OCI-LY1 (cell line): ENCODE data around the gene SLC2A4.

ENCODE experiments used
- H2AFZ ChIP-seq: fragments of 200-600 bp; sonication (generic), shearing (Covaris generic); 2 replicates; pipeline ENCODE4 v1.6.0; 2014; ENCODE audit warnings: antibody characterized with exemption, mild to moderate bottlenecking, low read length
- H3F3A ChIP-seq: fragments of 200-600 bp; sonication (generic), shearing (Covaris generic); 2 replicates; pipeline ENCODE4 v1.6.0; 2014; ENCODE audit warnings: mild to moderate bottlenecking, antibody characterized with exemption, low read length, moderate library complexity; ENCODE audit not compliant: insufficient read depth
- H3K27ac ChIP-seq: fragments of 200-600 bp; sonication (generic); 2 replicates; pipeline ENCODE4 v1.5.1; 2014; ENCODE audit warnings: low read length, mixed run types, mild to moderate bottlenecking, low read depth; ENCODE audit not compliant: poor library complexity, severe bottlenecking
- H3K27me3 ChIP-seq: fragments of 200-600 bp; sonication (generic); 2 replicates; pipeline ENCODE4 v1.6.0; 2014; ENCODE audit warnings: antibody characterized with exemption, mild to moderate bottlenecking, low read length, moderate library complexity; ENCODE audit not compliant: insufficient read depth
- H3K36me3 ChIP-seq: fragments of 200-600 bp; sonication (generic); 2 replicates; pipeline ENCODE4 v1.6.1; 2014; ENCODE audit warnings: mild to moderate bottlenecking, antibody characterized with exemption, low read length, moderate library complexity, mixed read lengths; ENCODE audit not compliant: insufficient read depth
- H3K4me1 ChIP-seq: fragments of 200-600 bp; sonication (generic); 2 replicates; pipeline ENCODE4 v1.5.1; 2014; ENCODE audit warnings: mild to moderate bottlenecking, low read length, moderate library complexity; ENCODE audit not compliant: insufficient read depth, severe bottlenecking
- H3K4me2 ChIP-seq: fragments of 200-600 bp; sonication (generic), shearing (Covaris generic); 2 replicates; pipeline ENCODE4 v1.6.1; 2014; ENCODE audit warnings: low read length
- H3K4me3 ChIP-seq: fragments of 200-600 bp; sonication (generic); 2 replicates; pipeline ENCODE4 v1.5.1; 2014; ENCODE audit warnings: low read length, low read depth, mild to moderate bottlenecking, mixed read lengths; ENCODE audit not compliant: poor library complexity, severe bottlenecking
- H3K79me2 ChIP-seq: fragments of 200-600 bp; shearing (Covaris generic); 2 replicates; pipeline ENCODE4 v1.6.1; 2016; ENCODE audit warnings: mixed run types, low read length, mixed read lengths; ENCODE audit not compliant: insufficient read depth
- H3K9ac ChIP-seq: fragments of 200-600 bp; sonication (generic), shearing (Covaris generic); 2 replicates; pipeline ENCODE4 v1.6.1; 2014; ENCODE audit warnings: mild to moderate bottlenecking, low read length, mixed read lengths
- H3K9me2 ChIP-seq: fragments of 200-600 bp; sonication (generic), shearing (Covaris generic); 2 replicates; pipeline ENCODE4 v1.6.1; 2014; ENCODE audit warnings: low read depth, mild to moderate bottlenecking, low read length, mixed read lengths
- H3K9me3 ChIP-seq: fragments of 200-600 bp; shearing (Covaris generic); 2 replicates; pipeline ENCODE4 v1.6.1; 2014; ENCODE audit warnings: low read length, mixed read lengths
- H4K20me1 ChIP-seq: fragments of 200-600 bp; sonication (generic), shearing (Covaris generic); 2 replicates; pipeline ENCODE4 v1.6.0; 2016; ENCODE audit warnings: mild to moderate bottlenecking, low read length; ENCODE audit not compliant: insufficient read depth
- CTCF ChIP-seq: fragments of 200-600 bp; sonication (generic), shearing (Covaris generic); IDR thresholded peaks from 2 replicates; pipeline ENCODE4 v1.5.1; 2017; ENCODE audit warnings: mild to moderate bottlenecking, antibody characterized with exemption, low read length, moderate library complexity, mixed read lengths
- EZH2 ChIP-seq: fragments of 200-600 bp; sonication (generic), shearing (Covaris generic); IDR thresholded peaks from 2 replicates; pipeline ENCODE4 v1.8.0; 2017; ENCODE audit warnings: borderline replicate concordance, mixed run types, mild to moderate bottlenecking, antibody characterized with exemption, low read length, moderate library complexity, mixed read lengths

Gene SLC2A4

GRCh38 chr17:7262192-7262934, 19.2 kb upstream of the SLC2A4 start, which contains the start of gene CLDN7:
Gene CLDN7 (minus strand): TSS chr17:7262478. CDS start chr17:7262043, 435 bp downstream.
- Histone ChIP-seq H3K4me3 (peak within 1 kb of the TSS; percentile 38), H4K20me1 (no peaks in the 10 kb centered on the region), H2AFZ (no peak within 1 kb of the TSS), H3K9me3 (no peaks in the 10 kb centered on the region), H3K27ac (no peak within 1 kb of the TSS), H3K9ac (peak within 1 kb of the TSS; percentile 2; the same call in 1 of the 2 replicates), H3K79me2 (no peaks in the 10 kb centered on the region), H3K36me3 (peaks cover 15% of the 10 kb centered on the region), H3K4me2 (peak within 1 kb of the TSS; percentile 48), H3K27me3 (peaks cover 7% of the 10 kb centered on the region; the same call in 1 of the 2 replicates), H3K4me1 (peaks cover 17% of the 10 kb centered on the region), H3F3A (no peaks in the 10 kb centered on the region), H3K9me2 (no peaks in the 10 kb centered on the region)
- TF ChIP-seq CTCF (no peak), EZH2 (no peak)

DNA sequence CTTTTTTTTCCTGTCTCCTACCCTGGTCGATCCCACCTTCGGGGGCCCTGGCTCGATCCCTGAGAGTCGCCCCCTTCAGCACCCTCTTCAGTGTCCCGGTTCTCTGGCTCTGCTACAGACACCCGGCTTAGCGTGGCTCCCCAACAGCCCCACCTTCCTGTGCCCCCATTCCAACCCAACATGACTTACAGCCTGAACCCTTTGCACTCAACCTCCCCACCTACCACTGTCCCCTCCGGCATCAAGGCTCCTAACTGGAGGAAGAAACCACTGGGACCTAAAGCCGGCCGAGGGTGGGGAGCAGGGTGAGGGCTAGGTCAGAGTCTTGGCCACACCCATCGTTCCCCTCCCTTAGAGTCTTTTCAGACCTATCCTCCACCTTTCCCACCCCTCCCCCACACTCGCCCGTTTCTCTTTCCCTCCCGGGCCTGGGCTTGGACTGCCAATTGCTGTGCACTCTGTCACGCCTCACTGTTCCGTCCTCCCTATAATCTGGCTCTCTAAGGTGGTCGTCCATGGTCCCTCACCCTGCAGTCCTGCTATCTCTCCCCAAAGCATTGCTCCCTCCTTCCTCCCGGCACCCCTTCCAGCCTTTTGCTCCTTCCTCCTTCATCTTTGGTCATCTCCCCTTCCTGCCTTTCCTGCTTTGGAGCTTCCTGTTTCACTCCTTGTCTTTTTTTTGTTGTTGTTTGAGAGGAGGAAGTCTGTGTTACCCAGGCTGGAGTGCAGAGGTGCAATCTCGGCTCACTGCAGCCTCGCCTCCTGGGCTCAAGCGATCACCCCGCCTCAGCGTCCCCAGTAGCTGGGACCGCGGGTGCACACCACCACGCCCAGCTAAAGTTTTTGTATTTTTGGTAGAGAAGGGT, 18.4 kb upstream of the SLC2A4 start:
- H3F3A ChIP-seq: no peaks in the 10 kb centered on the region
- peaks cover 15% of the 10 kb centered on the region for H3K36me3 ChIP-seq
- peaks cover 7% of the 10 kb centered on the region; the same call in 1 of the 2 replicates for H3K27me3 ChIP-seq
- H3K27ac ChIP-seq: no peak overlapping the region
- no peaks in the 10 kb centered on the region for H4K20me1 ChIP-seq
- no peak overlapping the region for H3K4me2 ChIP-seq
- H3K9me2 ChIP-seq: no peaks in the 10 kb centered on the region
- no peaks in the 10 kb centered on the region for H3K79me2 ChIP-seq
- no peak overlapping the region for H3K4me3 ChIP-seq
- no peak overlapping the region for H3K9ac ChIP-seq
- H3K9me3 ChIP-seq: no peaks in the 10 kb centered on the region
- peaks cover 17% of the 10 kb centered on the region for H3K4me1 ChIP-seq
- TF ChIP-seq CTCF (no peak), EZH2 (no peak)
- H2AFZ ChIP-seq: no peak overlapping the region

GRCh38 chr17:7263801-7264078, 17.8 kb upstream of the SLC2A4 start:
- Histone ChIP-seq H3K4me1 (peaks cover 17% of the 10 kb centered on the region), H3K9me2 (no peaks in the 10 kb centered on the region), H3K79me2 (no peaks in the 10 kb centered on the region), H3K9me3 (no peaks in the 10 kb centered on the region), H3K4me3 (no peak overlapping the region), H3F3A (no peaks in the 10 kb centered on the region), H3K27ac (no peak overlapping the region), H2AFZ (no peak overlapping the region), H3K36me3 (peaks cover 10% of the 10 kb centered on the region), H3K27me3 (peaks cover 7% of the 10 kb centered on the region; the same call in 1 of the 2 replicates), H4K20me1 (no peaks in the 10 kb centered on the region), H3K4me2 (no peak overlapping the region), H3K9ac (no peak overlapping the region)
- TF ChIP-seq CTCF (no peak), EZH2 (no peak)
